ENCODE results near the gene RGS6. TPM values are rescaled to one million over a fixed set of nuclear protein-coding genes. Genes with fewer than 3 reads are reported as not detected.
A peak's percentile ranks its signal among the peaks of the same experiment; 100 is the strongest.

The RGS6 gene
- total RNA-seq, 1 donor, result not detected

GRCh38 chr14:72546344-72547016 is 614.3 kb downstream of the RGS6 start:
- Histone ChIP-seq H3K4me3 (ENCODE audit: insufficient read depth, low read length) (no peak overlapping the region), H3K4me2 (ENCODE audit: insufficient read depth, low read length) (no peak overlapping the region), H3K36me3 (ENCODE audit: insufficient read depth, low read length) (no peaks in the 10 kb centered on the region), H3K27me3 (ENCODE audit: insufficient read depth, low read length) (peaks cover under 1% of the 10 kb centered on the region), H3K79me2 (ENCODE audit: insufficient read depth, low read length) (no peaks in the 10 kb centered on the region), H3K9me3 (ENCODE audit: low read depth, low read length) (no peaks in the 10 kb centered on the region), H4K20me1 (ENCODE audit: insufficient read depth, low read length) (no peaks in the 10 kb centered on the region), H2AFZ (ENCODE audit: low read length) (no peak overlapping the region), H3K4me1 (ENCODE audit: insufficient read depth, low read length) (peaks cover 10% of the 10 kb centered on the region), H3K27ac (ENCODE audit: low read depth, low read length) (no peak overlapping the region)
- TF ChIP-seq, protein P1, sequence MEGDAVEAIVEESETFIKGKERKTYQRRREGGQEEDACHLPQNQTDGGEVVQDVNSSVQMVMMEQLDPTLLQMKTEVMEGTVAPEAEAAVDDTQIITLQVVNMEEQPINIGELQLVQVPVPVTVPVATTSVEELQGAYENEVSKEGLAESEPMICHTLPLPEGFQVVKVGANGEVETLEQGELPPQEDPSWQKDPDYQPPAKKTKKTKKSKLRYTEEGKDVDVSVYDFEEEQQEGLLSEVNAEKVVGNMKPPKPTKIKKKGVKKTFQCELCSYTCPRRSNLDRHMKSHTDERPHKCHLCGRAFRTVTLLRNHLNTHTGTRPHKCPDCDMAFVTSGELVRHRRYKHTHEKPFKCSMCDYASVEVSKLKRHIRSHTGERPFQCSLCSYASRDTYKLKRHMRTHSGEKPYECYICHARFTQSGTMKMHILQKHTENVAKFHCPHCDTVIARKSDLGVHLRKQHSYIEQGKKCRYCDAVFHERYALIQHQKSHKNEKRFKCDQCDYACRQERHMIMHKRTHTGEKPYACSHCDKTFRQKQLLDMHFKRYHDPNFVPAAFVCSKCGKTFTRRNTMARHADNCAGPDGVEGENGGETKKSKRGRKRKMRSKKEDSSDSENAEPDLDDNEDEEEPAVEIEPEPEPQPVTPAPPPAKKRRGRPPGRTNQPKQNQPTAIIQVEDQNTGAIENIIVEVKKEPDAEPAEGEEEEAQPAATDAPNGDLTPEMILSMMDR (IDR thresholded peaks at IDR 0.05; ENCODE audit: extremely low read depth, low read depth, low read length), result no peak
- peak; percentile 47 for DNase-seq (ENCODE audit: insufficient read length, low spot score, missing footprints)

- H3K27ac ChIP-seq (ENCODE audit: low read depth, low read length), result no peak overlapping the region
- H3K79me2 ChIP-seq (ENCODE audit: insufficient read depth, low read length), result no peaks in the 10 kb centered on the region
Observed at GRCh38 chr14:72547999-72548398, 615.8 kb downstream of the RGS6 start.

GRCh38 chr14:72549026-72549425 is 616.8 kb downstream of the RGS6 start:
- Histone ChIP-seq H3K4me2 (ENCODE audit: insufficient read depth, low read length) (peak overlapping the region; percentile 16), H3K27me3 (ENCODE audit: insufficient read depth, low read length) (peaks cover 3% of the 10 kb centered on the region), H3K27ac (ENCODE audit: low read depth, low read length) (no peak overlapping the region), H3K9me3 (ENCODE audit: low read depth, low read length) (no peaks in the 10 kb centered on the region), H3K4me3 (ENCODE audit: insufficient read depth, low read length) (no peak overlapping the region), H2AFZ (ENCODE audit: low read length) (peak overlapping the region; percentile 37), H3K79me2 (ENCODE audit: insufficient read depth, low read length) (no peaks in the 10 kb centered on the region), H3K4me1 (ENCODE audit: insufficient read depth, low read length) (peaks cover 19% of the 10 kb centered on the region), H4K20me1 (ENCODE audit: insufficient read depth, low read length) (no peaks in the 10 kb centered on the region), H3K36me3 (ENCODE audit: insufficient read depth, low read length) (no peaks in the 10 kb centered on the region)
- TF ChIP-seq, protein P1 (IDR thresholded peaks at IDR 0.05; ENCODE audit: extremely low read depth, low read depth, low read length), result no peak
- DNase-seq (ENCODE audit: insufficient read length, low spot score, missing footprints), result peak; percentile 91

More at GRCh38 chr14:72547999-72548398, 615.8 kb downstream of the RGS6 start:
- Histone ChIP-seq H4K20me1 (ENCODE audit: insufficient read depth, low read length) (no peaks in the 10 kb centered on the region), H2AFZ (ENCODE audit: low read length) (no peak overlapping the region), H3K36me3 (ENCODE audit: insufficient read depth, low read length) (no peaks in the 10 kb centered on the region), H3K27me3 (ENCODE audit: insufficient read depth, low read length) (peaks cover 3% of the 10 kb centered on the region), H3K4me1 (ENCODE audit: insufficient read depth, low read length) (peaks cover 12% of the 10 kb centered on the region), H3K4me2 (ENCODE audit: insufficient read depth, low read length) (no peak overlapping the region), H3K9me3 (ENCODE audit: low read depth, low read length) (no peaks in the 10 kb centered on the region), H3K4me3 (ENCODE audit: insufficient read depth, low read length) (no peak overlapping the region)
- peak; percentile 87 for DNase-seq (ENCODE audit: insufficient read length, low spot score, missing footprints)
- TF ChIP-seq, protein P1 (IDR thresholded peaks at IDR 0.05; ENCODE audit: extremely low read depth, low read depth, low read length), result peak; percentile 12

DNA sequence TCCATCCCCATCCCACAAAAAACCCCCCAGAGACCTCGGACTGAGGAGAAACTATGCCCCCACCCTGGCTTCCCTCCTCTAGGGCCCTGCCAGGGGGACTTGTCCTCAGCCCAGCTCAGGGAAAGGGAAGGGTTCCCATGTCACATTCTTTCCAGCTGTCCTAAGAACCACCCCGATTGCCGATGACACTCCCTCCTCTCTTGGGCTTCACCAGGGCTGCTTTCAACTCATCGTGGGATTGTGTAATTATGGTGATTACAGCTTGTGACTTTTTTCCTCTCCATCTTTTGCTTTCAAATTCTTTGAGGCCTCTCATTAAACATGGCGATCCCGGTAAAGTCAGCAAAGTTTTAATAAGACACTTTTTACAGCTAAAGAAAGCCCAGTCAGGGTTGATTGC is 617.6 kb downstream of the RGS6 start:
- Histone ChIP-seq H3K4me2 (ENCODE audit: insufficient read depth, low read length) (peak overlapping the region; percentile 24), H3K79me2 (ENCODE audit: insufficient read depth, low read length) (no peaks in the 10 kb centered on the region), H3K4me1 (ENCODE audit: insufficient read depth, low read length) (peaks cover 19% of the 10 kb centered on the region), H3K27me3 (ENCODE audit: insufficient read depth, low read length) (peaks cover 3% of the 10 kb centered on the region), H3K36me3 (ENCODE audit: insufficient read depth, low read length) (no peaks in the 10 kb centered on the region), H3K27ac (ENCODE audit: low read depth, low read length) (no peak overlapping the region), H2AFZ (ENCODE audit: low read length) (peak overlapping the region; percentile 37), H3K9me3 (ENCODE audit: low read depth, low read length) (no peaks in the 10 kb centered on the region), H3K4me3 (ENCODE audit: insufficient read depth, low read length) (no peak overlapping the region), H4K20me1 (ENCODE audit: insufficient read depth, low read length) (no peaks in the 10 kb centered on the region)
- DNase-seq (ENCODE audit: insufficient read length, low spot score, missing footprints), result peak; percentile 51
- TF ChIP-seq, protein P1 (IDR thresholded peaks at IDR 0.05; ENCODE audit: extremely low read depth, low read depth, low read length), result no peak

All from osteoblast (primary cell).